H9 (cell line): ENCODE data around the gene CTDSPL. TPM values are rescaled to one million over a fixed set of nuclear protein-coding genes. Genes with fewer than 3 reads are reported as not detected.

ENCODE experiments used
- DNase-seq: peaks from one replicate; pipeline ENCODE4 v3.0.0-alpha.2; 2017
- H2AFZ ChIP-seq: one replicate; pipeline ENCODE4 v1.6.1; 2013; ENCODE audit warnings: mild to moderate bottlenecking, low read length, control low read depth, moderate library complexity
- H2AK5ac ChIP-seq: 2 replicates; pipeline ENCODE4 v1.6.1; 2013; ENCODE audit warnings: low read length, control low read depth, mixed read lengths; ENCODE audit not compliant: insufficient read length
- H2BK120ac ChIP-seq: one replicate; pipeline ENCODE4 v1.6.1; 2013; ENCODE audit warnings: low read depth, mild to moderate bottlenecking, low read length, control low read depth, inconsistent platforms; ENCODE audit not compliant: poor library complexity, severe bottlenecking
- H2BK12ac ChIP-seq: 2 replicates; pipeline ENCODE4 v1.6.1; 2013; ENCODE audit warnings: low read length, control low read depth, mixed read lengths, low read depth; ENCODE audit not compliant: insufficient read length
- H2BK15ac ChIP-seq: 2 replicates; pipeline ENCODE4 v1.6.1; 2013; ENCODE audit warnings: low read depth, low read length, control low read depth
- H2BK20ac ChIP-seq: one replicate; pipeline ENCODE4 v1.6.1; 2013; ENCODE audit warnings: low read depth, mild to moderate bottlenecking, low read length, control low read depth, inconsistent platforms; ENCODE audit not compliant: poor library complexity, severe bottlenecking
- H2BK5ac ChIP-seq: 2 replicates; pipeline ENCODE4 v1.6.1; 2013; ENCODE audit warnings: low read length, control low read depth, mixed read lengths; ENCODE audit not compliant: insufficient read length
- H3K14ac ChIP-seq: 2 replicates; pipeline ENCODE4 v1.6.1; 2013; ENCODE audit warnings: low read length, control low read depth; ENCODE audit not compliant: insufficient read depth
- H3K18ac ChIP-seq: 2 replicates; pipeline ENCODE4 v1.6.1; 2013; ENCODE audit warnings: low read depth, mild to moderate bottlenecking, mixed read lengths, low read length, control low read depth; ENCODE audit not compliant: insufficient read length
- H3K23ac ChIP-seq: 2 replicates; pipeline ENCODE4 v1.6.1; 2013; ENCODE audit warnings: low read length, control low read depth, mixed read lengths, low read depth; ENCODE audit not compliant: insufficient read length
- H3K23me2 ChIP-seq: 2 replicates; pipeline ENCODE4 v1.6.1; 2013; ENCODE audit warnings: low read depth, mild to moderate bottlenecking, mixed read lengths, low read length, control low read depth; ENCODE audit not compliant: insufficient read length, poor library complexity, severe bottlenecking
- H3K27ac ChIP-seq: 2 replicates; pipeline ENCODE4 v1.5.1; 2013; ENCODE audit warnings: low read length, control low read depth, mixed read lengths, low read depth; ENCODE audit not compliant: insufficient read length
- H3K27me3 ChIP-seq: 2 replicates; pipeline ENCODE4 v1.6.1; 2013; ENCODE audit warnings: low read length, control low read depth, inconsistent platforms; ENCODE audit not compliant: insufficient read depth
- H3K4ac ChIP-seq: 2 replicates; pipeline ENCODE4 v1.6.1; 2013; ENCODE audit warnings: low read depth, mild to moderate bottlenecking, control low read depth, inconsistent platforms, low read length, moderate library complexity
- H3K4me1 ChIP-seq: 2 replicates; pipeline ENCODE4 v1.6.1; 2013; ENCODE audit warnings: low read length, control low read depth, inconsistent platforms; ENCODE audit not compliant: insufficient read depth
- H3K4me2 ChIP-seq: 2 replicates; pipeline ENCODE4 v1.6.1; 2013; ENCODE audit warnings: low read length, control low read depth, mixed read lengths; ENCODE audit not compliant: insufficient read length, insufficient read depth
- H3K56ac ChIP-seq: 2 replicates; pipeline ENCODE4 v1.6.1; 2013; ENCODE audit warnings: low read depth, mild to moderate bottlenecking, mixed read lengths, low read length, control low read depth; ENCODE audit not compliant: insufficient read length
- H3K79me1 ChIP-seq: 2 replicates; pipeline ENCODE4 v1.6.1; 2013; ENCODE audit warnings: low read depth, mild to moderate bottlenecking, moderate library complexity, low read length, control low read depth, inconsistent platforms; ENCODE audit not compliant: insufficient read depth, poor library complexity, severe bottlenecking
- H3K79me2 ChIP-seq: 2 replicates; pipeline ENCODE4 v1.6.1; 2013; ENCODE audit warnings: low read length, control low read depth, inconsistent platforms; ENCODE audit not compliant: insufficient read depth
- H3K9ac ChIP-seq: 2 replicates; pipeline ENCODE4 v1.6.1; 2013; ENCODE audit warnings: low read length, control low read depth, mixed read lengths; ENCODE audit not compliant: insufficient read length; ENCODE audit errors: extremely low read depth
- H3K9me3 ChIP-seq: one replicate; pipeline ENCODE4 v1.6.1; 2013; ENCODE audit warnings: low read depth, low read length, inconsistent platforms; ENCODE audit not compliant: control insufficient read depth
- H3T11ph ChIP-seq: one replicate; pipeline ENCODE4 v1.6.1; 2013; ENCODE audit warnings: mild to moderate bottlenecking, low read length, control low read depth, inconsistent platforms
- H4K20me1 ChIP-seq: one replicate; pipeline ENCODE4 v1.6.1; 2013; ENCODE audit not compliant: control insufficient read depth, insufficient read length, insufficient read depth
- H4K5ac ChIP-seq: 2 replicates; pipeline ENCODE4 v1.6.1; 2013; ENCODE audit warnings: low read depth, mild to moderate bottlenecking, mixed read lengths, low read length, control low read depth; ENCODE audit not compliant: insufficient read length
- H4K8ac ChIP-seq: replicated peaks from 2 replicates; pipeline ENCODE4 v1.6.1; 2013; ENCODE audit warnings: low read length, control low read depth, mixed read lengths, low read depth; ENCODE audit not compliant: insufficient read length
- H4K91ac ChIP-seq: 2 replicates; pipeline ENCODE4 v1.6.1; 2013; ENCODE audit warnings: low read depth, mild to moderate bottlenecking, moderate library complexity, mixed read lengths, low read length, control low read depth; ENCODE audit not compliant: insufficient read length
- H3K27ac Mint-ChIP-seq, 3 experiments: 2 replicates in 2 of 3; 3 replicates in 1 of 3; pipeline ENCODE4 v1.8.0; 2020 to 2021; ENCODE audit warnings: mixed read lengths in 3 of 3, mild to moderate bottlenecking in 1 of 3, moderate library complexity in 1 of 3
- H3K27me3 Mint-ChIP-seq: 2 replicates; pipeline ENCODE4 v1.8.0; 2021; ENCODE audit warnings: low read depth, mild to moderate bottlenecking, moderate library complexity, mixed read lengths
- H3K36me3 Mint-ChIP-seq, 3 experiments: 2 replicates in 2 of 3; 3 replicates in 1 of 3; pipeline ENCODE4 v1.8.0; 2020 to 2021; ENCODE audit warnings: low read depth in 3 of 3, mixed read lengths in 3 of 3; ENCODE audit not compliant: insufficient read depth in 1 of 3
- H3K4me1 Mint-ChIP-seq, 2 experiments: 2 replicates each; pipeline ENCODE4 v1.8.0; 2020; ENCODE audit warnings: mixed read lengths in 2 of 2
- H3K4me3 Mint-ChIP-seq, 2 experiments: 2 replicates in 1 of 2; 3 replicates in 1 of 2; pipeline ENCODE4 v1.8.0; 2020 to 2021; ENCODE audit warnings: mild to moderate bottlenecking in 2 of 2, mixed read lengths in 2 of 2, moderate library complexity in 1 of 2
- H3K9me3 Mint-ChIP-seq, 2 experiments: 2 replicates in 1 of 2; 3 replicates in 1 of 2; pipeline ENCODE4 v1.8.0; 2020; ENCODE audit warnings: mild to moderate bottlenecking in 2 of 2, mixed read lengths in 2 of 2, moderate library complexity in 1 of 2
- CTCF ChIP-seq: fragments of 200-600 bp; sonication (generic); conservative IDR thresholded peaks from 3 replicates; pipeline ENCODE4 v1.8.0; 2021; ENCODE audit warnings: antibody characterized with exemption, mild to moderate bottlenecking
- total RNA-seq: library from RNA; stranded (reverse); gene quantifications from 2 replicates; pipeline ENCODE4 v1.2.1, GENCODE V29; 2021

Gene CTDSPL
- total RNA-seq, 1 experiment from 2014 or later = 20.8 TPM

GRCh38 chr3:37876279-37876678 is 14.6 kb downstream of the CTDSPL start:
- Histone ChIP-seq H2BK120ac (no peak overlapping the region), H2BK5ac (no peak overlapping the region), H3K4me1 (peaks cover 4% of the 10 kb centered on the region), H3K56ac (no peak overlapping the region), H2BK15ac (no peak overlapping the region), H4K8ac (no peak overlapping the region), H3K79me1 (peaks cover 6% of the 10 kb centered on the region), H3T11ph (no peak overlapping the region), H3K23ac (no peak overlapping the region), H2BK20ac (no peak overlapping the region), H2AK5ac (no peak overlapping the region), H2AFZ (no peak overlapping the region), H4K5ac (no peak overlapping the region), H3K79me2 (peaks cover 6% of the 10 kb centered on the region; the same call in 1 of the 2 replicates), H3K4ac (no peak overlapping the region), H2BK12ac (no peak overlapping the region), H3K14ac (no peak overlapping the region), H4K91ac (no peak overlapping the region), H3K9me3 (no peaks in the 10 kb centered on the region), H3K23me2 (no peaks in the 10 kb centered on the region), H4K20me1 (no peaks in the 10 kb centered on the region), H3K4me2 (no peak overlapping the region), H3K9ac (no peak overlapping the region), H3K18ac (no peak overlapping the region), H3K27ac (no peak overlapping the region), H3K27me3 (no peaks in the 10 kb centered on the region)
- Mint-ChIP-seq H3K4me1 (peaks cover 4 to 7% of the 10 kb centered on the region in 2 experiments), H3K36me3 (peaks cover 3 to 10% (median 9%) of the 10 kb centered on the region in 3 experiments; a peak in 6 of 7 replicates), H3K27me3 (no peaks in the 10 kb centered on the region), H3K9me3 (peaks cover 0 to 7% of the 10 kb centered on the region in 2 experiments; a peak in 2 of 5 replicates), H3K4me3 (no peak overlapping the region), H3K27ac (no peak overlapping the region)
- TF ChIP-seq CTCF = no peak
- DNase-seq = no peak
